Astrocyte of the spinal cord (primary cell): Measurements from ENCODE around the gene RNF11.
A peak's percentile ranks its signal among the peaks of the same experiment; 100 is the strongest.

Source experiments
- DNase-seq: peaks from one replicate; pipeline ENCODE4 v3.0.0; 2011; ENCODE audit warnings: low read depth, low spot score
- H3K4me3 ChIP-seq: 2 replicates; pipeline ENCODE4 v1.5.1; 2011; ENCODE audit warnings: low read depth, mild to moderate bottlenecking, low read length, moderate library complexity
- CTCF ChIP-seq: IDR thresholded peaks from 2 replicates; pipeline ENCODE4 v1.5.1; 2012; ENCODE audit warnings: low read depth, mild to moderate bottlenecking, low read length, inconsistent platforms
- in situ Hi-C: cut with HindIII; loops from 2 replicates; pipeline ENCODE4 v1.10.0; 2017; ENCODE audit warnings: low sequenced_read_pairs

The RNF11 gene

GRCh38 chr1:51283979-51284378 is 47.9 kb downstream of the RNF11 start:
- no peak for DNase-seq
- H3K4me3 ChIP-seq = no peak overlapping the region
- in situ Hi-C loops = no loop called here
- TF ChIP-seq CTCF = no peak

- in situ Hi-C loops = no loop called here
- no peak overlapping the region for H3K4me3 ChIP-seq
- TF ChIP-seq CTCF = no peak
- peak; percentile 28 for DNase-seq
Measured at GRCh38 chr1:51284487-51284954, 48.4 kb downstream of the RNF11 start.

- in situ Hi-C loops = no loop called here
- DNase-seq = no peak
- no peak for TF ChIP-seq CTCF
- H3K4me3 ChIP-seq = no peak overlapping the region
Measured at GRCh38 chr1:51285055-51285454, 49.0 kb downstream of the RNF11 start.

GRCh38 chr1:51287966-51288365 is 51.9 kb downstream of the RNF11 start:
- no peak for TF ChIP-seq CTCF
- DNase-seq = no peak
- in situ Hi-C loops = no loop called here
- H3K4me3 ChIP-seq = no peak overlapping the region

- DNase-seq = no peak
- no peak for TF ChIP-seq CTCF
- in situ Hi-C loops = no loop called here
- no peak overlapping the region for H3K4me3 ChIP-seq
Measured at GRCh38 chr1:51288578-51288977, 52.5 kb downstream of the RNF11 start.

- in situ Hi-C loops = no loop called here
- H3K4me3 ChIP-seq = no peak overlapping the region
- no peak for TF ChIP-seq CTCF
- no peak for DNase-seq
Measured at GRCh38 chr1:51289676-51290488, 53.8 kb downstream of the RNF11 start.

- no peak for DNase-seq
- in situ Hi-C loops = no loop called here
- H3K4me3 ChIP-seq = no peak overlapping the region
- no peak for TF ChIP-seq CTCF
Measured at GRCh38 chr1:51290489-51290847, 54.4 kb downstream of the RNF11 start.
